Measurements from ENCODE around the gene ADGRA3. TPM values are rescaled to one million over a fixed set of nuclear protein-coding genes. Genes with fewer than 3 reads are reported as not detected.

Gene ADGRA3
- total RNA-seq, 1 experiment from 2014 or later, result 40.5 TPM

DNA sequence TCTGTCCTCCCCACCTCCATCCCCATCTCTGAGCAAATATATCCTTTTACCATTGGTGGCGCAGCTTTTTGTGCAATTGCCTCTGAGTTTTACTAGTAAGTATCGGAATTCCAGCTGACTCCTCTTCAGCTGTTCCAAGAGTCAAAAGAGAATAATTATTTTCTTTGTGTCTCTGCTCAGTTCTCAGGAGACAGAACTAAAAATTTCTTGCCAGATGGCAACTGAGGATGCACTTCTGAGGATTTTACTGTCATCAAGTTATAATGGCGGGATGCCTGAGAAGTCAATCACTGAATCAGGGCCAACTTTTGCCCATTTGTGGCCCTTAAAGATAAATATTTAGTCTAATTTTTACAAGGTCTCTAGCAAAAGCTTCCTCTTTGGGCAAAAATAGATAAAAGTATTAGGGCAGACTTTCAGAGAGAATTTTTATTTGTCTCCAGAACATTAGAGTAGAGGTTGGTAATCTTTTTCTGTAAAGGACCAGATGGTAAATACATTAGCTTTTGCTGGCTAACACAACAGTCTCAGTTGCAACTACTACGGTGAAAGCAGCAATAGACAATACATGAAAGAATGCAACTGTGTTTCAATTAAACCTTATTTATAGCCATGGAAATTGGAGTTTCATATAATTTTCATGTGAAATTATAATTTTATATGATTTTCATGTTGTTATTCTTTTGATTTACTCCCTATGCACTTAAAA is 15.6 kb upstream of the ADGRA3 start (continued):
- TF ChIP-seq, protein P1, sequence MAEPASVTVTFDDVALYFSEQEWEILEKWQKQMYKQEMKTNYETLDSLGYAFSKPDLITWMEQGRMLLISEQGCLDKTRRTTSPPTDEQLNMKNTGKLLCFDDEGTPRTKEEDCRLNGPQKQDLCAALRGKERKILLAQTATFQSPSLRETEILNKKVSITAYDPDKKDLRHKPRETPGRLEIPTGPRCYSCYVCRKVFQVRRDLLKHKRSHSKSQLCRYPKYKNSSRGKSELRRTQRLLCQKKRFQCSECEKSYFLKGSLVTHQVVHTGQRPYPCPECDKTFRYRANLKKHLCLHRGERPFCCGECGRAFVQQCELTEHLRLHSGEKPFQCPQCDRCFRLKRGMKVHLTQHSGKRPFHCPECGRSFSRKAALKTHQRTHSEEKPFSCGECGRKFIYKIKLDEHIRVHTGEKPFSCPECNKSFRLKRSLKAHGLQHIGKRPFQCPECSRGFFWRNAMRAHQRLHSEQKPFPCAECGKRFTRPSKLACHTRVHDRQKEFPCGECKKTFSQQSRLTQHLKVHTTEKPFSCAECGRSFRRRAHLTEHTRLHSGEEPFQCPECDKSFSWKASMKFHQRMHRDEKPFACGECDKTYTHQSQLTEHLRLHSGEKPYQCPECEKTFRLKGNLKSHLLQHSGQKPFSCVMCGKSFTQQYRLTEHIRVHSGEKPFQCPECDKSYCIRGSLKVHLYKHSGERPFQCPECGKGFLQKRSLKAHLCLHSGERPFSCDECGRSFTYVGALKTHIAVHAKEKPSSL (CRISPR knock-in tag; conservative IDR thresholded peaks at IDR 0.05), result no peak
- TF ChIP-seq ZNF671 (CRISPR knock-in tag; IDR thresholded peaks at IDR 0.05), result no peak

DNA sequence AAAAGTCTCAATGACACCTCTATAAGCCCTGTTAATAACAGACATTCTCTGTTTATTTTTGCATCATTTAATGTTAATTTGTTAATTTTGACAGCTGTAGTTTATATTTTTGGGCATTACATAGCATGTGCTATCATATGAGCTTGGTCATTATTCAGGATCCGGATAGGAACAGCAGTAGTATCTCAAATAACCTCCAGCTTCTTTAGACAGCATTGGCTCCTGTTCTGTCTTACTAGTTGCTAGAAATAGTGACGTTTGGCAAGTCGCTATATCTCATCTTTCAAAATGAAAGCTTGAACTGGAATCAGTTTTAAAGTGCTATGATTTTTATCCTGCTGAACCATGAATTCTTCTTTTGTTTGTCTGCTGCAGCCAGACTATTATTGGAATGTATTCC is 9.0 kb upstream of the ADGRA3 start:
- Mint-ChIP-seq H3K9me3 (no peaks in the 10 kb centered on the region), H3K36me3 (no peaks in the 10 kb centered on the region), H3K4me3 (no peak overlapping the region), H3K27ac (no peak overlapping the region), H3K4me1 (peaks cover 15% of the 10 kb centered on the region), H3K27me3 (ENCODE audit: low read depth) (no peaks in the 10 kb centered on the region)
- ChIA-PET POLR2A (no interaction called here), CTCF (no interaction called here)
- DNase-seq (ENCODE audit: low spot score) (no peak), ATAC-seq (no peak)
- TF ChIP-seq, protein P2, sequence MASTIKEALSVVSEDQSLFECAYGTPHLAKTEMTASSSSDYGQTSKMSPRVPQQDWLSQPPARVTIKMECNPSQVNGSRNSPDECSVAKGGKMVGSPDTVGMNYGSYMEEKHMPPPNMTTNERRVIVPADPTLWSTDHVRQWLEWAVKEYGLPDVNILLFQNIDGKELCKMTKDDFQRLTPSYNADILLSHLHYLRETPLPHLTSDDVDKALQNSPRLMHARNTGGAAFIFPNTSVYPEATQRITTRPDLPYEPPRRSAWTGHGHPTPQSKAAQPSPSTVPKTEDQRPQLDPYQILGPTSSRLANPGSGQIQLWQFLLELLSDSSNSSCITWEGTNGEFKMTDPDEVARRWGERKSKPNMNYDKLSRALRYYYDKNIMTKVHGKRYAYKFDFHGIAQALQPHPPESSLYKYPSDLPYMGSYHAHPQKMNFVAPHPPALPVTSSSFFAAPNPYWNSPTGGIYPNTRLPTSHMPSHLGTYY (CRISPR knock-in tag; IDR thresholded peaks at IDR 0.05), result no peak
- TF ChIP-seq TEAD4 (CRISPR knock-in tag; IDR thresholded peaks at IDR 0.05) (no peak), PRRX2 (CRISPR knock-in tag; IDR thresholded peaks at IDR 0.05) (no peak), CBFB (CRISPR knock-in tag; IDR thresholded peaks at IDR 0.05; ENCODE audit: low read depth) (no peak), NFE2L1 (CRISPR knock-in tag; IDR thresholded peaks at IDR 0.05) (no peak), JUN (CRISPR knock-in tag; IDR thresholded peaks at IDR 0.05) (no peak), NR2C2 (CRISPR knock-in tag; IDR thresholded peaks at IDR 0.05) (no peak), ELF4 (CRISPR knock-in tag; IDR thresholded peaks at IDR 0.05; ENCODE audit: low read depth) (no peak), GABPB1 (CRISPR knock-in tag; IDR thresholded peaks at IDR 0.05) (no peak), TCF7 (CRISPR knock-in tag; IDR thresholded peaks at IDR 0.05; ENCODE audit: low read depth) (no peak), ZNF232 (CRISPR knock-in tag; IDR thresholded peaks at IDR 0.05) (no peak), RORB (CRISPR knock-in tag; IDR thresholded peaks at IDR 0.05) (no peak), ZNF219 (CRISPR knock-in tag; IDR thresholded peaks at IDR 0.05; ENCODE audit: borderline replicate concordance) (no peak)
- TF ChIP-seq, protein P3, sequence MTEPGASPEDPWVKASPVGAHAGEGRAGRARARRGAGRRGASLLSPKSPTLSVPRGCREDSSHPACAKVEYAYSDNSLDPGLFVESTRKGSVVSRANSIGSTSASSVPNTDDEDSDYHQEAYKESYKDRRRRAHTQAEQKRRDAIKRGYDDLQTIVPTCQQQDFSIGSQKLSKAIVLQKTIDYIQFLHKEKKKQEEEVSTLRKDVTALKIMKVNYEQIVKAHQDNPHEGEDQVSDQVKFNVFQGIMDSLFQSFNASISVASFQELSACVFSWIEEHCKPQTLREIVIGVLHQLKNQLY (CRISPR knock-in tag; IDR thresholded peaks at IDR 0.05), result no peak
- TF ChIP-seq, protein P4, sequence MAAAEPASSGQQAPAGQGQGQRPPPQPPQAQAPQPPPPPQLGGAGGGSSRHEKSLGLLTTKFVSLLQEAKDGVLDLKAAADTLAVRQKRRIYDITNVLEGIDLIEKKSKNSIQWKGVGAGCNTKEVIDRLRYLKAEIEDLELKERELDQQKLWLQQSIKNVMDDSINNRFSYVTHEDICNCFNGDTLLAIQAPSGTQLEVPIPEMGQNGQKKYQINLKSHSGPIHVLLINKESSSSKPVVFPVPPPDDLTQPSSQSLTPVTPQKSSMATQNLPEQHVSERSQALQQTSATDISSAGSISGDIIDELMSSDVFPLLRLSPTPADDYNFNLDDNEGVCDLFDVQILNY (CRISPR knock-in tag; IDR thresholded peaks at IDR 0.05), result no peak
- TF ChIP-seq, protein P5, sequence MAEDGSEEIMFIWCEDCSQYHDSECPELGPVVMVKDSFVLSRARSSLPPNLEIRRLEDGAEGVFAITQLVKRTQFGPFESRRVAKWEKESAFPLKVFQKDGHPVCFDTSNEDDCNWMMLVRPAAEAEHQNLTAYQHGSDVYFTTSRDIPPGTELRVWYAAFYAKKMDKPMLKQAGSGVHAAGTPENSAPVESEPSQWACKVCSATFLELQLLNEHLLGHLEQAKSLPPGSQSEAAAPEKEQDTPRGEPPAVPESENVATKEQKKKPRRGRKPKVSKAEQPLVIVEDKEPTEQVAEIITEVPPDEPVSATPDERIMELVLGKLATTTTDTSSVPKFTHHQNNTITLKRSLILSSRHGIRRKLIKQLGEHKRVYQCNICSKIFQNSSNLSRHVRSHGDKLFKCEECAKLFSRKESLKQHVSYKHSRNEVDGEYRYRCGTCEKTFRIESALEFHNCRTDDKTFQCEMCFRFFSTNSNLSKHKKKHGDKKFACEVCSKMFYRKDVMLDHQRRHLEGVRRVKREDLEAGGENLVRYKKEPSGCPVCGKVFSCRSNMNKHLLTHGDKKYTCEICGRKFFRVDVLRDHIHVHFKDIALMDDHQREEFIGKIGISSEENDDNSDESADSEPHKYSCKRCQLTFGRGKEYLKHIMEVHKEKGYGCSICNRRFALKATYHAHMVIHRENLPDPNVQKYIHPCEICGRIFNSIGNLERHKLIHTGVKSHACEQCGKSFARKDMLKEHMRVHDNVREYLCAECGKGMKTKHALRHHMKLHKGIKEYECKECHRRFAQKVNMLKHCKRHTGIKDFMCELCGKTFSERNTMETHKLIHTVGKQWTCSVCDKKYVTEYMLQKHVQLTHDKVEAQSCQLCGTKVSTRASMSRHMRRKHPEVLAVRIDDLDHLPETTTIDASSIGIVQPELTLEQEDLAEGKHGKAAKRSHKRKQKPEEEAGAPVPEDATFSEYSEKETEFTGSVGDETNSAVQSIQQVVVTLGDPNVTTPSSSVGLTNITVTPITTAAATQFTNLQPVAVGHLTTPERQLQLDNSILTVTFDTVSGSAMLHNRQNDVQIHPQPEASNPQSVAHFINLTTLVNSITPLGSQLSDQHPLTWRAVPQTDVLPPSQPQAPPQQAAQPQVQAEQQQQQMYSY (CRISPR knock-in tag; IDR thresholded peaks at IDR 0.05), result no peak
- TF ChIP-seq, protein P6, sequence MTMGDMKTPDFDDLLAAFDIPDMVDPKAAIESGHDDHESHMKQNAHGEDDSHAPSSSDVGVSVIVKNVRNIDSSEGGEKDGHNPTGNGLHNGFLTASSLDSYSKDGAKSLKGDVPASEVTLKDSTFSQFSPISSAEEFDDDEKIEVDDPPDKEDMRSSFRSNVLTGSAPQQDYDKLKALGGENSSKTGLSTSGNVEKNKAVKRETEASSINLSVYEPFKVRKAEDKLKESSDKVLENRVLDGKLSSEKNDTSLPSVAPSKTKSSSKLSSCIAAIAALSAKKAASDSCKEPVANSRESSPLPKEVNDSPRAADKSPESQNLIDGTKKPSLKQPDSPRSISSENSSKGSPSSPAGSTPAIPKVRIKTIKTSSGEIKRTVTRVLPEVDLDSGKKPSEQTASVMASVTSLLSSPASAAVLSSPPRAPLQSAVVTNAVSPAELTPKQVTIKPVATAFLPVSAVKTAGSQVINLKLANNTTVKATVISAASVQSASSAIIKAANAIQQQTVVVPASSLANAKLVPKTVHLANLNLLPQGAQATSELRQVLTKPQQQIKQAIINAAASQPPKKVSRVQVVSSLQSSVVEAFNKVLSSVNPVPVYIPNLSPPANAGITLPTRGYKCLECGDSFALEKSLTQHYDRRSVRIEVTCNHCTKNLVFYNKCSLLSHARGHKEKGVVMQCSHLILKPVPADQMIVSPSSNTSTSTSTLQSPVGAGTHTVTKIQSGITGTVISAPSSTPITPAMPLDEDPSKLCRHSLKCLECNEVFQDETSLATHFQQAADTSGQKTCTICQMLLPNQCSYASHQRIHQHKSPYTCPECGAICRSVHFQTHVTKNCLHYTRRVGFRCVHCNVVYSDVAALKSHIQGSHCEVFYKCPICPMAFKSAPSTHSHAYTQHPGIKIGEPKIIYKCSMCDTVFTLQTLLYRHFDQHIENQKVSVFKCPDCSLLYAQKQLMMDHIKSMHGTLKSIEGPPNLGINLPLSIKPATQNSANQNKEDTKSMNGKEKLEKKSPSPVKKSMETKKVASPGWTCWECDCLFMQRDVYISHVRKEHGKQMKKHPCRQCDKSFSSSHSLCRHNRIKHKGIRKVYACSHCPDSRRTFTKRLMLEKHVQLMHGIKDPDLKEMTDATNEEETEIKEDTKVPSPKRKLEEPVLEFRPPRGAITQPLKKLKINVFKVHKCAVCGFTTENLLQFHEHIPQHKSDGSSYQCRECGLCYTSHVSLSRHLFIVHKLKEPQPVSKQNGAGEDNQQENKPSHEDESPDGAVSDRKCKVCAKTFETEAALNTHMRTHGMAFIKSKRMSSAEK (CRISPR knock-in tag; IDR thresholded peaks at IDR 0.05; ENCODE audit: borderline replicate concordance), result no peak
- TF ChIP-seq, protein P7, sequence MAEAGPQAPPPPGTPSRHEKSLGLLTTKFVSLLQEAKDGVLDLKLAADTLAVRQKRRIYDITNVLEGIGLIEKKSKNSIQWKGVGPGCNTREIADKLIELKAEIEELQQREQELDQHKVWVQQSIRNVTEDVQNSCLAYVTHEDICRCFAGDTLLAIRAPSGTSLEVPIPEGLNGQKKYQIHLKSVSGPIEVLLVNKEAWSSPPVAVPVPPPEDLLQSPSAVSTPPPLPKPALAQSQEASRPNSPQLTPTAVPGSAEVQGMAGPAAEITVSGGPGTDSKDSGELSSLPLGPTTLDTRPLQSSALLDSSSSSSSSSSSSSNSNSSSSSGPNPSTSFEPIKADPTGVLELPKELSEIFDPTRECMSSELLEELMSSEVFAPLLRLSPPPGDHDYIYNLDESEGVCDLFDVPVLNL (CRISPR knock-in tag; IDR thresholded peaks at IDR 0.05; ENCODE audit: borderline replicate concordance, low read depth), result no peak
- TF ChIP-seq, protein P8, sequence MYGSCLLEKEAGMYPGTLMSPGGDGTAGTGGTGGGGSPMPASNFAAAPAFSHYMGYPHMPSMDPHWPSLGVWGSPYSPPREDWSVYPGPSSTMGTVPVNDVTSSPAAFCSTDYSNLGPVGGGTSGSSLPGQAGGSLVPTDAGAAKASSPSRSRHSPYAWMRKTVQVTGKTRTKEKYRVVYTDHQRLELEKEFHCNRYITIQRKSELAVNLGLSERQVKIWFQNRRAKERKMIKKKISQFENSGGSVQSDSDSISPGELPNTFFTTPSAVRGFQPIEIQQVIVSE (CRISPR knock-in tag; IDR thresholded peaks at IDR 0.05; ENCODE audit: borderline replicate concordance), result no peak
